Fibroblast of mammary gland (primary cell): Measurements from ENCODE around the gene KLF13.

Source experiments
- DNase-seq: peaks from one replicate; pipeline ENCODE4 v3.0.0-alpha.2; 2010; ENCODE audit warnings: low read depth
- H3K4me3 ChIP-seq: 2 replicates; pipeline ENCODE4 v1.5.1; 2011; ENCODE audit warnings: low read depth, mild to moderate bottlenecking, low read length, moderate library complexity; ENCODE audit not compliant: control insufficient read depth
- CTCF ChIP-seq: conservative IDR thresholded peaks from 2 replicates; pipeline ENCODE4 v1.5.1; 2011; ENCODE audit warnings: low read depth, low read length, inconsistent platforms; ENCODE audit not compliant: control insufficient read depth, insufficient read depth

The KLF13 gene

GRCh38 chr15:31379577-31379976 lies 52.9 kb downstream of the KLF13 start:
- no peak overlapping the region for H3K4me3 ChIP-seq
- TF ChIP-seq CTCF, result no peak
- no peak for DNase-seq

- no peak for DNase-seq
- no peak for TF ChIP-seq CTCF
- no peak overlapping the region for H3K4me3 ChIP-seq
These were observed 55.4 kb downstream of the KLF13 start for GRCh38 chr15:31381801-31382712.

GRCh38 chr15:31382713-31383045 lies 56.0 kb downstream of the KLF13 start:
- no peak for DNase-seq
- H3K4me3 ChIP-seq, result no peak overlapping the region
- no peak for TF ChIP-seq CTCF

GRCh38 chr15:31383139-31383538 lies 56.5 kb downstream of the KLF13 start:
- TF ChIP-seq CTCF, result no peak
- H3K4me3 ChIP-seq, result no peak overlapping the region
- DNase-seq, result no peak

GRCh38 chr15:31384568-31384967 lies 57.9 kb downstream of the KLF13 start:
- no peak overlapping the region for H3K4me3 ChIP-seq
- no peak for TF ChIP-seq CTCF
- no peak for DNase-seq

- DNase-seq, result no peak
- TF ChIP-seq CTCF, result no peak
- H3K4me3 ChIP-seq, result no peak overlapping the region
These were observed 59.1 kb downstream of the KLF13 start for GRCh38 chr15:31385736-31386135.

- no peak for DNase-seq
- TF ChIP-seq CTCF, result no peak
- no peak overlapping the region for H3K4me3 ChIP-seq
These were observed 60.5 kb downstream of the KLF13 start for GRCh38 chr15:31387092-31387478.
